Panc1 (cell line): ENCODE results near the gene AHDC1. TPM values are rescaled to one million over a fixed set of nuclear protein-coding genes. Genes with fewer than 3 reads are reported as not detected.

Experiments
- ATAC-seq: fragments of 200-7000 bp; cut with Tn5 transposase; 2 replicates; pipeline ENCODE4 v1.9.1; 2020; ENCODE audit warnings: mild to moderate bottlenecking, moderate library complexity
- BruUV-seq: library from RNA; stranded (reverse); fragments of 400-500 nt; replicated peaks from 2 replicates; lab custom pipeline; 2021; lab: Mats Ljungman, UMichigan
- CTCF ChIA-PET: fragments of 300-600 bp; sonication (Branson Sonifier 250); formaldehyde crosslinking; loops from one replicate; lab custom pipeline; 2022; ENCODE audit warnings: antibody characterized with exemption; lab: Charles Lee
- POLR2A ChIA-PET: fragments of 300-600 bp; sonication (Branson Sonifier 250); formaldehyde crosslinking; loops from one replicate; lab custom pipeline; 2022; ENCODE audit warnings: antibody characterized with exemption; lab: Charles Lee
- DNase-seq: peaks from one replicate; pipeline ENCODE4 v3.0.0-alpha.2; 2010; ENCODE audit warnings: low read depth, low spot score
- H3K27ac ChIP-seq: 2 replicates; pipeline ENCODE4 v1.5.1; 2011; ENCODE audit warnings: mild to moderate bottlenecking, low read length, inconsistent platforms
- H3K27me3 ChIP-seq: fragments of 200-500 bp; sonication (Bioruptor generic); 2 replicates; pipeline ENCODE4 v1.6.0; 2014; ENCODE audit warnings: low read length, inconsistent platforms; ENCODE audit not compliant: control insufficient read depth, insufficient read depth
- H3K36me3 ChIP-seq: fragments of 200-500 bp; sonication (Bioruptor generic); 2 replicates; pipeline ENCODE4 v1.5.1; 2014; ENCODE audit warnings: inconsistent platforms, mild to moderate bottlenecking, low read length, moderate library complexity; ENCODE audit not compliant: control insufficient read depth, insufficient read depth
- H3K4me1 ChIP-seq: 2 replicates; pipeline ENCODE4 v1.5.1; 2011; ENCODE audit warnings: inconsistent platforms, mild to moderate bottlenecking, low read length, moderate library complexity; ENCODE audit not compliant: control insufficient read depth, insufficient read depth
- H3K4me3 ChIP-seq, 2 experiments: 2 replicates each; pipeline ENCODE4 v1.5.1; 2011 to 2012; ENCODE audit warnings: low read depth in 2 of 2, low read length in 2 of 2, mild to moderate bottlenecking in 2 of 2, inconsistent platforms in 1 of 2, moderate library complexity in 1 of 2
- H3K9me3 ChIP-seq: fragments of 200-500 bp; sonication (Bioruptor generic); 2 replicates; pipeline ENCODE4 v1.5.1; 2014; ENCODE audit warnings: low read depth, mild to moderate bottlenecking, inconsistent platforms, low read length, moderate library complexity; ENCODE audit not compliant: control insufficient read depth, insufficient read depth
- CTCF ChIP-seq: fragments of 450-650 bp; IDR thresholded peaks from 2 replicates; pipeline ENCODE4 v1.5.1; 2017; ENCODE audit warnings: mild to moderate bottlenecking
- POLR2AphosphoS5 ChIP-seq: IDR thresholded peaks from 2 replicates; pipeline ENCODE4 v1.6.1; 2012; ENCODE audit warnings: mild to moderate bottlenecking, low read depth, low read length, moderate library complexity
- REST ChIP-seq, 2 experiments: IDR thresholded peaks; 2 replicates each; pipeline ENCODE4 v1.6.1; 2011 to 2012; ENCODE audit warnings: low read depth in 2 of 2, control low read depth in 1 of 2, low read length in 1 of 2, mild to moderate bottlenecking in 1 of 2, moderate library complexity in 1 of 2; ENCODE audit not compliant: insufficient read depth in 1 of 2
- SIN3A ChIP-seq: IDR thresholded peaks from 2 replicates; pipeline ENCODE4 v1.6.1; 2012; ENCODE audit warnings: low read depth, mild to moderate bottlenecking, low read length, moderate library complexity, borderline replicate concordance; ENCODE audit not compliant: insufficient read depth
- TCF7L2 ChIP-seq: IDR thresholded peaks from 2 replicates; pipeline ENCODE4 v1.6.1; 2011; ENCODE audit warnings: mild to moderate bottlenecking, low read depth, low read length, inconsistent platforms
- in situ Hi-C: cut with HindIII; loops from 2 replicates; pipeline ENCODE4 v1.10.0; 2016; ENCODE audit warnings: low sequenced_read_pairs, low pct_unique_long_range_greater_than_20kb
- intact Hi-C: fragments of 100-400 bp; cut with micrococcal nuclease; formaldehyde crosslinking; loops from one replicate; pipeline ENCODE4 v1.10.0; 2022; ENCODE audit not compliant: unreplicated experiment
- total RNA-seq: library from RNA; stranded (reverse); gene quantifications from one replicate; pipeline ENCODE4 v1.2.1, GENCODE V29; 2021; ENCODE audit not compliant: unreplicated experiment

Gene AHDC1
- total RNA-seq, 1 experiment from 2014 or later, result 47.1 TPM

GRCh38 chr1:27601771-27602461 lies 2.0 kb downstream of the AHDC1 start:
- peak overlapping the region; percentile 78 to 86 for H3K4me3 ChIP-seq
- DNase-seq, result no peak
- H3K36me3 ChIP-seq, result peaks cover 2% of the 10 kb centered on the region; the same call in 1 of the 2 replicates
- no peaks in the 10 kb centered on the region for H3K27me3 ChIP-seq
- no peaks in the 10 kb centered on the region for H3K9me3 ChIP-seq
- TF ChIP-seq SIN3A, result 0 out of 2 replicates have a peak, but pooled peaks have one; percentile 21
- no peak for TF ChIP-seq TCF7L2
- TF ChIP-seq REST (IDR thresholded peaks at IDR 0.05; ENCODE audit: insufficient read depth in 1 of 2, low read depth in 2 of 2, low read length in 1 of 2), result no peak
- no peak for TF ChIP-seq POLR2AphosphoS5
- no peak for TF ChIP-seq CTCF
- intact Hi-C loops, result loop anchor here (5.0 kb wide), 1 partner anchor 35 kb away; no protein-coding TSS in a partner anchor
- in situ Hi-C loops, result loop anchor here (10.0 kb wide), 1 partner anchor 187 kb away; no protein-coding TSS in a partner anchor
- BruUV-seq, result no TSS peak
- POLR2A ChIA-PET, result interaction anchor here (0.7 kb wide), 1 partner anchor 50 kb away, joined by 4 read pairs; no protein-coding TSS in a partner anchor
- H3K4me1 ChIP-seq, result peaks cover 61% of the 10 kb centered on the region
- CTCF ChIA-PET, result interaction anchor here (0.7 to 3.0 kb wide), 3 partner anchors 25 to 45 kb away, joined by 3 to 18 read pairs (median 4); no protein-coding TSS in a partner anchor
- peak overlapping the region; percentile 71 for H3K27ac ChIP-seq
- ATAC-seq, result peak; percentile 43

- in situ Hi-C loops, result loop anchor here (10.0 kb wide), 1 partner anchor 187 kb away; no protein-coding TSS in a partner anchor
- POLR2A ChIA-PET, result interaction anchor here (1.1 kb wide), 1 partner anchor 33 kb away, joined by 3 read pairs; no protein-coding TSS in a partner anchor
These were observed 2.6 kb downstream of the AHDC1 start for GRCh38 chr1:27601321-27601770.

More at GRCh38 chr1:27601321-27601770, 2.6 kb downstream of the AHDC1 start:
- Histone ChIP-seq H3K4me1 (peaks cover 61% of the 10 kb centered on the region), H3K9me3 (no peaks in the 10 kb centered on the region), H3K36me3 (peaks cover 2% of the 10 kb centered on the region; the same call in 1 of the 2 replicates), H3K27me3 (no peaks in the 10 kb centered on the region), H3K27ac (peak overlapping the region; percentile 65), H3K4me3 (peak overlapping the region; percentile 78 to 86)
- BruUV-seq, result TSS peak; percentile 40
- CTCF ChIA-PET, result interaction anchor here (0.7 to 3.0 kb wide), 3 partner anchors 24 to 45 kb away, joined by 3 to 18 read pairs (median 4); no protein-coding TSS in a partner anchor
- DNase-seq (no peak), ATAC-seq (no peak)
- intact Hi-C loops, result loop anchor here (5.0 kb wide), 1 partner anchor 34 kb away; no protein-coding TSS in a partner anchor
- no peak for TF ChIP-seq SIN3A
- TF ChIP-seq REST (IDR thresholded peaks at IDR 0.05; ENCODE audit: insufficient read depth in 1 of 2, low read depth in 2 of 2, low read length in 1 of 2), result no peak
- no peak for TF ChIP-seq TCF7L2
- TF ChIP-seq CTCF, result no peak
- no peak for TF ChIP-seq POLR2AphosphoS5
